GM21515 (cell line): ENCODE data around the gene JMJD7.

ENCODE experiments used
- ATAC-seq: cut with Tn5 transposase; IDR thresholded peaks from one replicate; pipeline ENCODE4 v1.9.1; 2021; ENCODE audit not compliant: unreplicated experiment

The JMJD7 gene

DNA sequence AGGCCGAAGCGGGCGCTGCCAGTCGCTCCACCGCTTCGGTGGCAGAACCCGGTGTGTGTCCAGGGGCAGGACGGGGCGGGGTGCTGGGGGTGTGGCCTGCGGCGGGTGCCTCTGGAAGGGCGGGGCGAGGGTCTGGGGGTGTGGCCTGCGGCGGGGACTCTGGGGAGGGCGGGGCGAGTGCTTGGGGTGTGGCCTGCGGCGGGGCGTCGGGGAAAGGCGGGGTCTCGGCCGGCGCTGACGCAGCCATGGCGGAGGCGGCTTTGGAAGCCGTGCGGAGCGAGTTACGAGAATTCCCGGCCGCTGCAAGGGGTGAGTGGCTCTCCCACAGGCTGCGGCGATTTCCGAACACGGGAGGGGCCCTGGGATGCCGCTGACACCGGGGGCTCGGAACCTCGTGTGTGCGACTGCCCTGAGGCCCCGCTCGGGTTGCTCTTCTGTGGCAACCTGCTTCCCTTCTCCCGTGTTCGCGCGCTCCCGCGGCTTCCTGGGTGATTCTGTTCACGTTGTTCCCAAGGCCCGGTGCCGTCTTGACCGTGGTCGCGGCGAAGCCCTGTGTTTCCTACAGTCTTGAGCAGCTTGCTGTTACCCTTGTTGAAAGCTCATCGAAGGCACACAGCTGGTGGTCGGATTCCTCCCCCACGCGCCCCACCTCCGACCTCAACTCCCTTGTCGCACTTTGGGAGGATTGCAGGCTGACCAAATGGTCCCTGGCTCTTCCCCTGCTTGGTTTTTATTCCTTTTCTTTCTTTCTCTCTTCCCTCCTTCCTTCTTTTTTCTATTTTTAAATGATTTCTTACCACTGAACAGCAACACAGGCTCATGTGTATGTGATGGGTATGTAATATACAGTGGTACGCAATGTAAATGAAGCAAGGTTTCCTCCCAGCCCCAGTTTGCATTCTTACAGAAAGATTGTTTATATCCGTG, at the start of gene JMJD7:
TSS of gene JMJD7 (plus strand) at position 213 of the 927 bp plus-strand sequence. CDS start at position 246, 33 bp downstream.
- ATAC-seq, result peak; percentile 71

- no peak for ATAC-seq
These were observed 49.4 kb upstream of the JMJD7 start for GRCh38 chr15:41778521-41778920.

GRCh38 chr15:41779662-41780157, 48.2 kb upstream of the JMJD7 start:
- ATAC-seq, result no peak

DNA sequence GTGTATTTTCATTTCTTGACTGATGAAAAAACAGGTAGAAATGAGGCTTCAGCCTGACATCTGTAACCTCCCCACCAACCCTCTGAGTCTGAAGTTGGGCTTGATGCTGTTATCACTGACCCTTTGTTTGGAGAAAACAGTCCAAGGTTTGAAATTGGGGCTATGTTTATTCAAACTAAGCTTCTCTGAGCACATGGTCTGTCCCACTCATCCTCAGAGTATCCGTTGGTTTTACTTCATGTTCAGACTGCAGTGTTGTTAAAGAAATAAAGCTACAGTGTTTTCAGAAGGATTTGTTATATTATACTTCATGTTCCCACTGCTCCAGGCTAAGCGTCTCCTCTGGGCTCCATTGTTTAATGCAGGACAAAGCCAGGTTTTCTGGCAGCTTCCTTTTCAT, 47.6 kb upstream of the JMJD7 start:
- ATAC-seq, result no peak

DNA sequence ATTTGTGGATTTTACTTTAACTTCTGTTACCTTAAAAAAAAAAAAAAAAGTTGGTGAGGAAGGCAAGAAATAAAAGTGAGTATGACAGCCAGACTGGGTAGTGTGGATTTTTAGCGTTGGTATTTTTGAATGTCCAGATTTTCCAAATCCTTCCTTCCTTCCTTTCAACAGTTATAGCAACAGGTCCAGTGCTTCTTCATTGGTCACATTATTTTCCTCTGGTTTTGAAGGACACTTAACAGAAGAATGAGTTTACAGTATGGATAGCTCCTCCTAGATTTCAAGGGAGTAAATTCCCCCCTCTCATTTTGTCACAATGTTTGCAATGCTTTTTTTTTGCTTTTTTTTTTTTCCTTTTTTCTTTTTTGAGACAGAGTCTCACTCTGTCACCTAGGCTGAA, 47.2 kb upstream of the JMJD7 start:
- no peak for ATAC-seq

DNA sequence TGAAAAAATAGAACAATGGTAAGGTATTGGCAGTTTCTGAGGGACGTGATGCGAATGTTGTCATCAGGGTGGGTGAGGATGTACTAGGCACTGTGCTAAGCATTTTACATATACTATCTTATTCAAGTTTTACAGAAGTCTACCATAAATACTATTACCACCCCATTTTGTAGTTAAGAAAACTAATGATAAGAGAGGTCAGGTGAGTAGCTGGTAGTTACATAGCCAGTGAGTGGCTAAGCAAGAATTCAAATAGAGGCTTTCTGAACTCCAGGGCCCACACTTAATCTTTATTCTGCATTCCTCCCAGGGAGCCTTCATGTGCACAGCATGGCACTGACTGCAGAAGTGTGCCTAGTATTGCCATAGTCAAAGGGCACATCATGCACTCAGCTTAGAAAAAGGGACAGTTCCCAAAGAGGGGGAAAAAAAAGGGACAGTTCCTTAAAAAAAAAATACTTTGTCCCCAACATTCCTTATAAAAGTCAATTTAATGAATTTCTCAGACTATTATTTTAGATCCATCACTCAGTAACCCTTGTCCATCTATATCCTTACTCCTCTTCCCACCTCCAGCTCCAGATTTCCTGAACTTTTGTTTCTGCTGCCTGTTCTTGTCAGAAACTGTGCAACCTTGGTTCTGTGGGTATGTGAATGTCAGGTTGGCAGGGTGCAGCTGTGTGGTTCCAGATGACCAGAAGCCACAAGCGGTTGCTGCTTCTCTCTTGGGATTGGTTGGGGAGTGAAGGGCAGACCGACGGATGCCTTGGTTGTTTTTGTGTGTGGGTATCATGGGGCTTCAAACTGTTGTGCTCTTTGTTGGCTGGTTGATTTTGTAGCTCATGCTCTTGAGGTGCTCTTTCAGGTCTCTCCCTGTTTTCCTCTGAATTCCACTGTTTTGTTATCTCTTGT, 45.3 kb upstream of the JMJD7 start:
- ATAC-seq, result no peak

DNA sequence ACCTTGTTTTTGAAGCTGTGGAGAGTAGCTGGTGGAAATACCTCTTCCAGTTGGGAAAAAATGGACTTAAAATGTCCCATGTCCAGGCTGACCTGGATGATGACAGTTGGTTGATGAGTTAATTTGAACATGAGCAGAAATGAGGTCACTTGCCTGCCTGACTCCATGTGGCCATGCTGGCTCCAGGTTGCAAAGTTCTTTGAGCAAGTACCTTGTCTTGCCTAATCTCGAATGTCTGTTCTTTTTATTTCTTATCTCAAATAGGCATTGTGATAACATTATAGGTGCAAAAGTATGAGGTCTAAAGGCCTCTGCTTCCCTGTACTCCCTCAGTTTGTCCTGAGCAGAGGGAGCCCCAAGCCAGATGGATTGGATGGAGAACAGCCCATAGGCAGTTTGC, 44.6 kb upstream of the JMJD7 start:
- no peak for ATAC-seq

- ATAC-seq, result no peak
These were observed 39.6 kb upstream of the JMJD7 start for GRCh38 chr15:41788262-41788661.

DNA sequence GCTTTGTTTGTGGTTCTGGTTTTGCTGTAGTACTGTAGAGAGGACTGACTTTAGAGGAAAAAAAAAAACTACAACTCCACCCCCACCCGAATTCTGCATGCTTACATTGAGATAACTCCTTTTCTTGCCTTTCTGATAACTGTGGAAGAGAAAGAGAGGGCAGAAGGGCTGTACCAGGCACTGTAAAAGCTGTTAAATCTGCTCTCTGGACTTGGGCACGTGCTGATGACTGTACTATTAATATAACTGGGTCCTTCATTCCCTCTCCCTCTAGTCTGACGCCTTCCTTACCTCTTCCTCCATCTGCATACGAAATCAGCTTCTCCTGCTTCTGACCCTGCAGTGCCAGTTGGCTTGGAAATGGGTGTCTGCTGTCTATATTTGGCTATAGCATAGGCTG, 38.7 kb upstream of the JMJD7 start:
- no peak for ATAC-seq

- ATAC-seq, result no peak
These were observed 38.2 kb upstream of the JMJD7 start for GRCh38 chr15:41789662-41790061.

GRCh38 chr15:41790169-41790568, 37.7 kb upstream of the JMJD7 start:
- no peak for ATAC-seq

DNA sequence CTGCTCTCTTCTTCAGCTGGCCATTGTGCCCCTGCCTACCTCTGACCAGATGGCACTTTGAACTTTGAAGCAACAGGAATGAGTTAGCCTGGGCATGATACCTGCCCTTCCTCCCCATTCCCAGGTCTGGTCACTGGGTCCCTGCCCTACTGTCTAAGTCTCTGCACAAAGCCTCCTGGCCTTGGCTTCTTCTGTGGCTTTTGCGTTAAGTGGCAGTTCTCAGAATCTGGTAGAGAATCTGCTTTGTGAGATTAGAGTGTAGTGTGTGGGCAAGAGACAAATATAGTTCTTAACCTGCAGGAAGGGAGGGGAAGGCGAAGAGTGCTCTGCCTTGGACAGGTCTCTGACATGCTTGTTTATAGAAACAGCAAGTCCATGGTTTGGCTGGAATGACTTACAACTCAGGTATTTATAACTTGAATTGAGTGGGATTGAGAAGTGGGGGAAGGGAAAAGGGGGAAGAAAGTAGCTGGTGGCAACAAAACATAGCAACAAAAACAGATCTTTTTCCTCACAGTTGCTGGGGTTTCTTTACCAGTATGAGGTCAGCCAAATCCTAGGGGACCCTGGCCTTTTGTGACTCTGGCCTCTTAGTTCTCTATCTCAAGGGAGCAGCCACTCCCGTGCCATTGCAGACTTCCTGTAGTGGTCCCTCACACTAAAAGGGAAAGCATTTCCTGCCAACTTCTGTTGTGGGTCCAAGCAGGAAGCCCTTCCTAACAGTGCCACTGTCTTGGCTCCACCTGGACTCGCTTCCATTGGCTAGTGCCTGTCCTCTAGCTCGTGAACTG, 36.9 kb upstream of the JMJD7 start:
- no peak for ATAC-seq

GRCh38 chr15:41791547-41791937, 36.4 kb upstream of the JMJD7 start:
- no peak for ATAC-seq

DNA sequence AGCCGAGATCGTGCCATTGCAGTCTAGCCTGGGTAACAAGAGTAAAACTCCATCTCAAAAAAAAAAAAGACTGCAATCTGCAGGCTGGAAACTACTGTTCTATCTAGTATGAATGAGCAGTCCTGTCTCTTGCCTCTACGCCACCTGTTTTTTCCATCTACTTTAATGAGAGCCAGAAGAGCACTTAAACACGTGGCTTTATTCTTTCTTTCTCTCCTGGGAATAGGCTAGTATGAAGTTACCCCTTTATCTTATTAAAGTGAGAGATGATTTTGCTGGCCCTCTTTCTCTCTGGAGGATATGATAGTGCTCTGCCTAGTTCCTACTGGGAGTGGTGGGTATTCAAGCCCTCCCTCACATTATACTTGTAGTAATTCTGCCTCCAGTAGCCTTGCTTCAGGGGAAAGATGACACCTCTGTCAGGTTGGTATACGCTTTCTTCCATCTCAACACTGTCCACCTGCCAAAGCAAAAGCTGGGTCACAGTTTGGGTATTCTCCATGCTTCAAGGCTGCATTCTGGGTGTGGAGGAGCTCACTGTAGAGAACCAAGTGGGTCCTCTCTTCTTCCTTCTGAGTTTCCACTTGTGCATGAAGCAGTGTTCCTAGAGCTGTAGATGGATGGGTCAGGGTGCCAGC, 35.8 kb upstream of the JMJD7 start:
- ATAC-seq, result no peak

DNA sequence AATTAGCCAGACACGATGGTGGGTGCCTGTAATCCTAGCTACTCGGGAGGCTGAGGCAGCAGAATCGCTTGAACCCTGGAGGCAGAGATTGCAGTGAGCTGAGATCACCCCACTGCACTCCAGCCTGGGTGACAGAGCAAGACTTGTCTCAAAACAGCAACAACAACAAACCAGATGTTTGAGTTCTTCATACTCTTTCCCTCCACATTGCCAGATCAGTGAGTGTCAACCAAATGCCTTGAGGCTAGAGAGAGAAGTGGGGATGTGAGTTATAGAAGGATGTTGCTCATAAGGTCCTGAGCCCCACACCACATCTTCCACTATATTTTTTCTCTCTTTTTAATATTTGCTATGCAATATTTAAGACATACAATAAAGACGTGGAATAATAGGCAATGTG, 33.8 kb upstream of the JMJD7 start:
- no peak for ATAC-seq

DNA sequence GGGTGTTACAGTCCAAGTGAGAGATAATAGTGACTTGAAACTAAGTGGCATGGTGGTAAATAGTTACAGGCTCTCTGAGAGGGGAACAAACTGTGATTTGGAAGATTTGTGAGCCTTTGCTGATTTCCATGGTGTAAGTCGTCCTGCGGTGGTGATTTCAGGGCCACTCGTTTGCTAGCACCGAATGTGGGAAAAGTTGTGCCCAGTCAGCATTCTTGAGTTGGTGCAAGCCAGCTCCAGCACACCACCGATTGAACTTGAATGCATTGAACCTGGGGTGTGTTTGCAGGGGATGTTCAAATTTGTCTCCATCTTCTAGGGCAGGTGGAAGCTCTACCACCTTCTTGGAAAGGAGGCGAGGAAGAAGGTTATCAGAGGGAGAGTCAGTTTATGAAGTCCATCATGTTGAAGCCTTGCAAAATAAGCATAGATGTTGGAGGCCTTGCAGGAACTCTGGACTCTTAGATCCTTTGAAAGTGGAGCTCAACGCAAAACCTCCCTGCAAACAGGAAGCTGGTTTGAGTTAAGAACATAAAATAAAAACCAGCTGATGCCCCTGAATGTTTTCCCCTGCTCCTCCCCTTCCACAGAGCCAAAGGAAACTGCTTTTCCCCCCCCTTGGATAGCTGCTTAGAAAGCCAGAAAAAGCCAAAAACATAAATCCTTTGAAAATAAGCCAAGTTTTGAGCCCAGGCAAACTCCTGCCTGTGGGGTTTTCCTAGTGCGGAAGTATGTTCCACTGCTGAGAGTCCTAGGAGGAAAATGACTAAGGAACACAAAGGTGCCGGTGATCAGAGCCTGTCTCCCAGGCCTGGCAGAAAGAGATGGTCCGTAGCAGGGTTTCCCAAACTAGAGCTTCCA, 31.7 kb upstream of the JMJD7 start:
- ATAC-seq, result no peak

DNA sequence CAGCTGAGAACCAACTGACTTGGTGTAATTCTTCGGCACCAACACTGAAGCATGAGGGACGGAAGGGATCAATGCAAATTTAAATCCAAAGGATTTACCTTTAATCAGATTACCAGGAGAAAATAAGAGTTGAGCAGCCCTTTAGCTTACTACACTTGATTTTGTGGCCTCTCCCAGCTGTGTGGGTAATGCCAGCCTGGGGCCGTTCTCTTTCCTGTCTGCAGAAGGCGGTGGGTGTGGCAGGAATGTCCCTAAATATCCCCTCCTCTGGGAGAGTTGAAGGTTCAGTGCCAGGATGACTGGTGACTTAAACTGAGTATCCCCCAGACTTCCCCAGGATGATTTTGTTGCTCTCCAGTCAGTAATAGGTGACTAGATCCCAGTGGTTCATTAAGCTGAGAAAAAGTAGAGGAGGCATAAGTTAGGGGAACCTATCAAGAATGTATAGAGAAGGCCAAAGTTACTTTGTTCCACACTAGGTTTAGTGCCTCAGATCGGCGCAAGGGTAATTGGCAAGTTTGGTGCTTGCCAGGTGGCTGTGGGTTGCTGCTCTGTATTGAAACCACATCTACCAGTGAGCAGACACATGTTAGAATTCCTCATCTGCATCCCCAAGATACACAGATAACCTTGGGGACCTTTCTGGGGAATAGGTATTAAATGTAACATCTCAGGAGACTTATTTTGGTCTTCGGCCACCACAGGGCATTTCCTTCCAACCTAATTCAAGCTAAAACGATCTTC, 30.5 kb upstream of the JMJD7 start:
- no peak for ATAC-seq

- no peak for ATAC-seq
These were observed 29.0 kb upstream of the JMJD7 start for GRCh38 chr15:41798607-41799487.
